Testis (tissue), 3 donors: ENCODE results near the gene WWC1. TPM values are rescaled to one million over a fixed set of nuclear protein-coding genes. Genes with fewer than 3 reads are reported as not detected.

Experiments used
- DNase-seq: peaks from one replicate; pipeline ENCODE4 v3.0.0-alpha.2; 2019
- H3K27ac ChIP-seq, 2 donors: fragments of 200-600 bp; sonication (generic); one replicate each; pipeline ENCODE4 v1.5.1; 2019
- H3K27me3 ChIP-seq: fragments of 200-600 bp; sonication (generic); one replicate; pipeline ENCODE4 v1.5.1; 2019
- H3K36me3 ChIP-seq: fragments of 200-600 bp; sonication (generic); one replicate; pipeline ENCODE4 v1.5.1; 2017; ENCODE audit warnings: low read depth; ENCODE audit errors: missing control alignments
- H3K4me1 ChIP-seq: fragments of 200-600 bp; sonication (generic); one replicate; pipeline ENCODE4 v1.5.1; 2019
- H3K4me3 ChIP-seq, 2 donors: fragments of 200-600 bp; sonication (generic); one replicate each; pipeline ENCODE4 v1.5.1; 2017 to 2019
- H3K9me3 ChIP-seq: fragments of 200-600 bp; sonication (generic); one replicate; pipeline ENCODE4 v1.5.1; 2017
- POLR2A ChIP-seq: fragments of 450-650 bp; IDR thresholded peaks from one replicate; pipeline ENCODE4 v1.6.1; 2017; ENCODE audit warnings: antibody characterized with exemption, mild to moderate bottlenecking, moderate library complexity
- WGBS, 2 donors: methylation state at CpG; one replicate each; pipeline ENCODE4 v1.1.5; 2018; 5-methylcytosine and 5-hydroxymethylcytosine counted together
- intact Hi-C: fragments of 100-400 bp; cut with DNase I; formaldehyde crosslinking; loops from one replicate; pipeline ENCODE4 v1.15.1; 2023; ENCODE audit warnings: low total_unique reads
- polyA plus RNA-seq: library from polyadenylated mRNA; stranded (reverse); fragments of 350-450 nt; fragmentation: Illumina TruSeq; extraction: RNeasy Lipid Tissue Mini Kit (QIAGEN cat#74804); gene quantifications from one replicate; pipeline ENCODE4 v1.2.3, GENCODE V29; 2014; ENCODE audit warnings: low read depth, low replicate concordance; ENCODE audit not compliant: insufficient read depth
- total RNA-seq, 2 donors: library from RNA; depleted of rRNA; stranded (reverse); fragments of >200 nt; gene quantifications; one replicate each; pipeline ENCODE4 v1.2.3, GENCODE V29; 2016
- TF ChIP-seq, protein P1 (sequence below), 3 experiments: fragments of 450-650 bp in 2 of 3; fragments of 200-600 bp in 1 of 3; sonication (generic) in 1 of 3; IDR thresholded peaks; one replicate each; pipeline ENCODE4 v1.5.1; 2016 to 2019; ENCODE audit warnings: antibody characterized with exemption in 3 of 3, mild to moderate bottlenecking in 2 of 3, moderate library complexity in 1 of 3

WWC1 gene
- total and polyA plus RNA-seq, 3 donors from 2014 or later: 3.7 to 6.0 (median 5.6) TPM

DNA sequence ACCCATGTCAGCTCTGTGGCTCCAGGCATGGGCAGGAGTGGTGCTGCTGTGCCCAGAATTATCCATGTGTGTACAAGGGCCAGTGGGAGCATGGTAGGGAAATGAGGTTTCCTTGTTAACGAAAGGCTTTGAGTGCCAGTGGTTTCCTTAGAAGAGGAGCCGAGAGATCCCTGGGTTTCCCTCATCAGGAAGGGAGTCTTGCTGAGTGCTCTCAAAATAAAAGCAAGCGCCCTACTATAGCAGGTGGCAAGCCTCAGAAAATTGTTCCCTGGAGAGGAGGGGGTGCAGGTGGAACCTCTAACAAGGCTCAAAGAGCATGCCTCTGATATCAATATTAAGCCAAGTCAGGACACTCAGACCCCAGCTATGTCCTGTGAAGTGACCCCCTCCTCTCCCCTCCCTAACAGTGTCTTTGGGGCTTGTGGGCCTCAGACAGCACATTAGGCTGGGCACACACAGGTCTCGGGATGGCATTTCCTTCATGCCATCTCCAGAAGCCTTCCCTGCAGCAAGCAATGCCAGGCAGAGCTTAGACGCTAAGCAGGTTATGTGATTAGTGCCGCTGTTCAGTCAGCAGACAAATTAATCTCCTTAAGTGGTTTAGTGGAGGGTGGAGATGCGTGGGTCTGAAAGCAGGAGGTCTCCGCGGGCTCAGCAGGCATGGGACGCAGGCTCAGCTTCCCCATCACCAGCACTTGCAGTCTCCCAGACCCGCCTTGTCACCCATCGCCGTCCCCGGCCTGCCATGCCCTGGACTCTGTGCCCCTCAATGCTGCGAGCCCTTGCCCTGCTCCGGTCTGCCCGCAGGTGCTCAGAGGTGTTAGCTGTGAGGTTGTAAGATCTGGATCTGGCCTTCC, 134.8 kb downstream of the WWC1 start:
- intact Hi-C loops: no loop called here
- TF ChIP-seq, protein P1, sequence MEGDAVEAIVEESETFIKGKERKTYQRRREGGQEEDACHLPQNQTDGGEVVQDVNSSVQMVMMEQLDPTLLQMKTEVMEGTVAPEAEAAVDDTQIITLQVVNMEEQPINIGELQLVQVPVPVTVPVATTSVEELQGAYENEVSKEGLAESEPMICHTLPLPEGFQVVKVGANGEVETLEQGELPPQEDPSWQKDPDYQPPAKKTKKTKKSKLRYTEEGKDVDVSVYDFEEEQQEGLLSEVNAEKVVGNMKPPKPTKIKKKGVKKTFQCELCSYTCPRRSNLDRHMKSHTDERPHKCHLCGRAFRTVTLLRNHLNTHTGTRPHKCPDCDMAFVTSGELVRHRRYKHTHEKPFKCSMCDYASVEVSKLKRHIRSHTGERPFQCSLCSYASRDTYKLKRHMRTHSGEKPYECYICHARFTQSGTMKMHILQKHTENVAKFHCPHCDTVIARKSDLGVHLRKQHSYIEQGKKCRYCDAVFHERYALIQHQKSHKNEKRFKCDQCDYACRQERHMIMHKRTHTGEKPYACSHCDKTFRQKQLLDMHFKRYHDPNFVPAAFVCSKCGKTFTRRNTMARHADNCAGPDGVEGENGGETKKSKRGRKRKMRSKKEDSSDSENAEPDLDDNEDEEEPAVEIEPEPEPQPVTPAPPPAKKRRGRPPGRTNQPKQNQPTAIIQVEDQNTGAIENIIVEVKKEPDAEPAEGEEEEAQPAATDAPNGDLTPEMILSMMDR (IDR thresholded peaks at IDR 0.05): no peak
- TF ChIP-seq POLR2A: no peak
- 90 to 96% methylated on average over 10 to 17 of the region's 17 CpGs for WGBS, 2 donors

DNA sequence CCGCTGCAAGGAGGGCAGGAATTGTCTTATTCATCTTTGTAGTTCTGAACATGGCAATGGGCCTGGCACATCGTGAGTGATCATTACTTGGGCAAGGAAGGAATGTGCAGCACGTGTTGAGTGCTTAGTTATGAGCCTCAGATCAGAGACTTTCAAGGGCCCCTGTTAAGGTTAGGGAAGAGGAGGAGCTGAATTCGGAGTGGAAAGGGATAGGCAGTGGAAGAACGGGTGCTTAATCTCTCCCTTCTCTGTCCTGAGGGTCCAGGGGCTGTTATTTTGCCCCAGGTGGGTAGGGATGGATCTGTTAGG, 135.4 kb downstream of the WWC1 start:
- DNase-seq: no peak
- H3K9me3 ChIP-seq: no peaks in the 10 kb centered on the region
- no peaks in the 10 kb centered on the region for H3K27me3 ChIP-seq
- intact Hi-C loops: no loop called here
- TF ChIP-seq POLR2A: no peak
- TF ChIP-seq, protein P1 (IDR thresholded peaks at IDR 0.05): no peak
- 87 to 92% methylated on average over 5 of the region's 5 CpGs for WGBS, 2 donors
- H3K27ac ChIP-seq: no peak overlapping the region
- H3K4me3 ChIP-seq: no peak overlapping the region
- no peaks in the 10 kb centered on the region for H3K4me1 ChIP-seq
- H3K36me3 ChIP-seq: no peaks in the 10 kb centered on the region

More for the DNA sequence above, 134.8 kb downstream of the WWC1 start:
- Histone ChIP-seq H3K9me3 (no peaks in the 10 kb centered on the region), H3K4me3 (no peak overlapping the region), H3K4me1 (no peaks in the 10 kb centered on the region), H3K27ac (no peak overlapping the region), H3K27me3 (no peaks in the 10 kb centered on the region), H3K36me3 (no peaks in the 10 kb centered on the region)
- no peak for DNase-seq

DNA sequence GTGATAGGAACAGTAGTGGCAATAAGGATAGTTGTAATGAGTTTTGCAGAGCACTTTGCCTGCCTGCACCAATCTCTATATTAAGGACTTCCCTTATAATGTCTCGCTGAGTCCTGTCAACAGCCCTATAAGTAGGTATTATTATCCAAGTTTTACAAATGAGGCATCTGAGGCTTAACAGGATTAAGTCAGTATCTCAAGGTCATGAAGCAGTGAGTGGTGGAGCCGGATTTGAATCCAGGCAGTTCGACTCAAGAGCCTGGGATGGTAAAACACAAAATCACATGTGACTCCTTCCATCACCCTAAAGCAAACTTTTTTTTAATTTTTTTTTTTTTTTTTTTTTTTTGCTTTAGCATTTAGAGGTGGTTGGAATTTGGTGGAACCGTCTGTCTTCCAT, 135.8 kb downstream of the WWC1 start:
- TF ChIP-seq POLR2A: no peak
- TF ChIP-seq, protein P1 (IDR thresholded peaks at IDR 0.05): no peak
- Histone ChIP-seq H3K27ac (no peak overlapping the region), H3K36me3 (no peaks in the 10 kb centered on the region), H3K27me3 (no peaks in the 10 kb centered on the region), H3K9me3 (no peaks in the 10 kb centered on the region), H3K4me3 (no peak overlapping the region), H3K4me1 (no peaks in the 10 kb centered on the region)
- intact Hi-C loops: no loop called here
- DNase-seq: no peak
- 90 to 91% methylated on average over 4 of the region's 4 CpGs for WGBS, 2 donors

DNA sequence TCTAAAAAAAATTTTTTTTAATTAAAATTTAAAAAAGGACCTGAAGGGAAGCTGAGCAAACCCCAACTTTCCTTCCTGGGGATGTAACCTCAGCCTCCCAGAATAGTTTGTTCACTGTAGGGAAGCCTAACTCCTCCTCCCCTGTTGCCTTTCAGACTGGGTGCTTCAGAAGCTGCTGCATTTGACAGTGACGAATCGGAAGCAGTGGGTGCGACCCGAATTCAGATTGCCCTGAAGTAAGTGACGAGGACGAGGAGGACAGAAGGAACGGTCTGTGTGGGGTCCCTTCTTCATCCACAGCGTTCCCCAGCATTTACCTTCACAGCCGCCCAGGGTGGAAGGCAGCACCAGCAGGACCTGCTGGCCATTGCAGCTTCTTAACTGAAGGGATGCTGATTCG, 137.1 kb downstream of the WWC1 start:
- Histone ChIP-seq H3K27ac (no peak overlapping the region), H3K36me3 (no peaks in the 10 kb centered on the region), H3K9me3 (no peaks in the 10 kb centered on the region), H3K4me3 (no peak overlapping the region), H3K4me1 (no peaks in the 10 kb centered on the region), H3K27me3 (no peaks in the 10 kb centered on the region)
- TF ChIP-seq, protein P1 (IDR thresholded peaks at IDR 0.05): no peak
- TF ChIP-seq POLR2A: no peak
- no peak for DNase-seq
- intact Hi-C loops: no loop called here
- WGBS, 2 donors: 85 to 91% methylated on average over 10 of the region's 10 CpGs

DNA sequence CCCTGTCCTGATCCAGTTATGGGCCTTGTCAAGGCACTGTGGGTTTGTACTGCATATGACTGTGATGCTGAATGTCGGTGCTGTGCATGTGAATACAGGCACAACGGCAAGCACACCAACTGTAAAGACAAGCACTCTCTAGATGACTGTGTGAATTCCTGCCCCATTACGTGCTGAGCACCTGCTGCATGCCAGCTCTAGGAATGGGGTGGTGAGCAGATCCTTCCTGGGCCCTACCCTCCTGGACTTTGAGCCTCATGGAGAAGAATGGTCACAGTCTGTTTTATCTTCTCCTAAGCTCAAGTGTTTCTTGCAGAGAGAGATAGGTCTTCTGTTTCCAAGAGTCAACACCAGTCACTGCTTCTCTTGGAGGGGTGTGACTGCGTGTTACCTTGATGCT, 138.9 kb downstream of the WWC1 start:
- Histone ChIP-seq H3K27ac (no peak overlapping the region), H3K4me1 (no peaks in the 10 kb centered on the region), H3K9me3 (no peaks in the 10 kb centered on the region), H3K36me3 (no peaks in the 10 kb centered on the region), H3K27me3 (no peaks in the 10 kb centered on the region), H3K4me3 (no peak overlapping the region)
- no peak for TF ChIP-seq POLR2A
- TF ChIP-seq, protein P1 (IDR thresholded peaks at IDR 0.05): no peak
- WGBS, 2 donors: 93 to 97% methylated on average over 4 of the region's 4 CpGs
- no peak for DNase-seq
- intact Hi-C loops: no loop called here
